K562 (cell line): ENCODE measurements around the gene CARD10. TPM values are rescaled to one million over a fixed set of nuclear protein-coding genes. Genes with fewer than 3 reads are reported as not detected.
A peak's percentile ranks its signal among the peaks of the same experiment; 100 is the strongest.

Source experiments
- ARID1B ChIP-seq: fragments of 450-650 bp; IDR thresholded peaks from 2 replicates; pipeline ENCODE4 v1.6.1; 2016; ENCODE audit warnings: antibody characterized with exemption, mild to moderate bottlenecking, inconsistent platforms
- ATF2 ChIP-seq: sonication (generic); formaldehyde crosslinking; IDR thresholded peaks from 2 replicates; pipeline ENCODE4 v1.8.1; 2022; ENCODE audit warnings: missing genetic modification reagents
- BMI1 ChIP-seq: fragments of 150-350 bp; IDR thresholded peaks from 2 replicates; pipeline ENCODE4 v1.6.1; 2014; ENCODE audit warnings: low read length
- CCNT2 ChIP-seq: IDR thresholded peaks from 2 replicates; pipeline ENCODE4 v1.6.1; 2011; ENCODE audit warnings: borderline replicate concordance, low read depth, mild to moderate bottlenecking, moderate library complexity, mixed read lengths, low read length; ENCODE audit not compliant: insufficient read length; ENCODE audit errors: extremely low read depth
- CHD2 ChIP-seq: IDR thresholded peaks from 2 replicates; pipeline ENCODE4 v1.6.1; 2011; ENCODE audit warnings: low read depth, low read length
- E4F1 ChIP-seq: fragments of 250-450 bp; sonication (Bioruptor Pico); IDR thresholded peaks from 2 replicates; pipeline ENCODE4 v1.5.0; 2021; ENCODE audit warnings: mild to moderate bottlenecking, borderline replicate concordance
- EZH2 ChIP-seq: IDR thresholded peaks from 2 replicates; pipeline ENCODE4 v1.6.1; 2012; ENCODE audit warnings: low read depth, mild to moderate bottlenecking, inconsistent platforms, low read length, borderline replicate concordance
- GTF3C2 ChIP-seq: IDR thresholded peaks from 3 replicates; pipeline ENCODE4 v1.6.1; 2011; ENCODE audit warnings: borderline replicate concordance, mild to moderate bottlenecking, moderate library complexity; ENCODE audit not compliant: insufficient read length; ENCODE audit errors: extremely low read depth
- HMBOX1 ChIP-seq: sonication (generic); IDR thresholded peaks from 2 replicates; pipeline ENCODE4 v1.6.1; 2016
- JUN ChIP-seq, 2 experiments: sonication (generic) in 1 of 2; formaldehyde crosslinking in 1 of 2; IDR thresholded peaks; 2 replicates each; pipeline versions ENCODE4 v1.6.1 to v1.8.0; 2012 to 2022; ENCODE audit warnings: borderline replicate concordance in 2 of 2, mild to moderate bottlenecking in 2 of 2, improper control_type of control experiment in 1 of 2, low read depth in 1 of 2, low read length in 1 of 2, missing genetic modification reagents in 1 of 2
- OTX1 ChIP-seq: fragments of 450-650 bp; formaldehyde crosslinking; IDR thresholded peaks from 2 replicates; pipeline ENCODE4 v1.4.0; 2022; ENCODE audit warnings: mild to moderate bottlenecking
- RHOXF2B ChIP-seq: fragments of 250-450 bp; sonication (Bioruptor Pico); conservative IDR thresholded peaks from 2 replicates; pipeline ENCODE4 v1.5.1; 2021
- TRIM24 ChIP-seq, 2 experiments: fragments of 450-650 bp; IDR thresholded peaks; 2 replicates each; pipeline ENCODE4 v1.6.1; 2016
- ZFP30 ChIP-seq: fragments of 250-450 bp; sonication (Bioruptor Pico); IDR thresholded peaks from 2 replicates; pipeline ENCODE4 v1.8.0; 2022; ENCODE audit warnings: moderate library complexity, mild to moderate bottlenecking, inconsistent platforms, borderline replicate concordance
- ZFX ChIP-seq: sonication (generic); formaldehyde crosslinking; IDR thresholded peaks from 2 replicates; pipeline ENCODE4 v1.8.0; 2022; ENCODE audit warnings: mild to moderate bottlenecking, missing genetic modification reagents, moderate library complexity
- ZNF695 ChIP-seq: fragments of 450-650 bp; formaldehyde crosslinking; IDR thresholded peaks from 2 replicates; pipeline ENCODE4 v1.4.0; 2020; ENCODE audit warnings: mild to moderate bottlenecking, moderate library complexity
- polyA plus RNA-seq, 8 experiments: library from polyadenylated mRNA; depleted of rRNA in 4 of 8; stranded (reverse) in 5 of 8; unstranded in 3 of 8; fragments of >200 nt; fragmentation: Nextera tagmentation in 2 of 8; fragmentation: Illumina TruSeq in 1 of 8; extraction: Ambion mirVana in 2 of 8; extraction: Trizol in 1 of 8; gene quantifications; 2 replicates each; pipeline versions ENCODE4 v1.2.1 to v1.2.3, GENCODE V29; 2011 to 2014; ENCODE audit warnings: inconsistent platforms in 1 of 8, missing spikeins in 1 of 8
- total RNA-seq, 7 experiments: library from RNA; depleted of rRNA in 6 of 7; stranded (reverse); fragments of >200 nt in 6 of 7; fragmentation: Illumina TruSeq in 2 of 7; extraction: Trizol in 2 of 7; gene quantifications; 2 replicates each; pipeline versions ENCODE4 v1.2.1 to v1.2.3, GENCODE V29; 2011 to 2021; ENCODE audit warnings: low replicate concordance in 1 of 7

Gene CARD10
- total and polyA plus RNA-seq, 9 of the 15 experiments (the other 6 are each of a cell fraction or from before 2014, with no cell fraction given), result 0.13 to 5.8 (median 1.6) TPM

- TF ChIP-seq ATF2 (CRISPR knock-in tag), result no peak
- TF ChIP-seq ZNF695, result no peak
- peak; percentile 41 for TF ChIP-seq CCNT2
- TF ChIP-seq HMBOX1, result no peak
- no peak for TF ChIP-seq E4F1 (CRISPR knock-in tag)
- no peak for TF ChIP-seq CHD2
- no peak for TF ChIP-seq GTF3C2
- no peak for TF ChIP-seq TRIM24 (IDR thresholded peaks at IDR 0.05)
- TF ChIP-seq RHOXF2B, result no peak
- no peak for TF ChIP-seq EZH2
- TF ChIP-seq OTX1, result no peak
- TF ChIP-seq ZFP30 (CRISPR knock-in tag), result no peak
- peak; percentile 73; the same call in 1 of the 2 replicates for TF ChIP-seq JUN (IDR thresholded peaks at IDR 0.05; ENCODE audit: borderline replicate concordance, low read depth, low read length)
- no peak for TF ChIP-seq JUN (CRISPR knock-in tag; IDR thresholded peaks at IDR 0.05; ENCODE audit: borderline replicate concordance)
- TF ChIP-seq ZFX (CRISPR knock-in tag), result peak; percentile 80
- TF ChIP-seq BMI1, result no peak
- TF ChIP-seq ARID1B, result peak; percentile 57
Observed at GRCh38 chr22:37561212-37562048, 42.2 kb upstream of the CARD10 start (continued).
